Measurements from ENCODE around the gene ZNF580. TPM values are rescaled to one million over a fixed set of nuclear protein-coding genes. Genes with fewer than 3 reads are reported as not detected.

The ZNF580 gene, protein sequence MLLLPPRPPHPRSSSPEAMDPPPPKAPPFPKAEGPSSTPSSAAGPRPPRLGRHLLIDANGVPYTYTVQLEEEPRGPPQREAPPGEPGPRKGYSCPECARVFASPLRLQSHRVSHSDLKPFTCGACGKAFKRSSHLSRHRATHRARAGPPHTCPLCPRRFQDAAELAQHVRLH
- total RNA-seq, result 10 to 100 TPM; 18.1 to 18.7 TPM

- H3K27ac Mint-ChIP-seq, result peak within 1 kb of the TSS; percentile 90
These were observed at the start of gene ZNF580 for GRCh38 chr19:55640577-55641425. TSS of gene ZNF580 (plus strand) at chr19:55641002. CDS start at chr19:55642509, 1,507 bp downstream.

DNA sequence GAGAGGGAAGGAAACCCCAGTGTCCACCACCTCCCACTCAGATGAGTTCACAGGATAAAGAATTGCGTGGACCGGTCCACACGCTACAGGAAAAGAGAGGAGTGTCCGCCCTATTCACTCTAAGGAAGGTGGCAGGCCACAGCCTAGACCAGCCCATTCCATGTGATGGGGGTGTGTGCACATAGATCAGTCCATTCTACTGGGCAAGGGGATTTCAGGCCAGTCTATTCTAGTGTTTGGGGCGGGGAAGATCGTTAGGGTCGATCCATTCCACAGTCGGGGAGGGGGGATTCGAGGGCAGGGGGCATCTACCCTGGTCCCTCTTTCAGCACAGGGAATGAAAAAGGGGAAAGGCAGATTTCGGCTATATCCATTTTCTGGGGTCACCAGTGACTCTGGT lies 49.2 kb upstream of the ZNF580 start:
- H3K4me3 Mint-ChIP-seq, result no peak overlapping the region
- H3K4me1 Mint-ChIP-seq (ENCODE audit: low read depth), result peaks cover 11% of the 10 kb centered on the region
- no peaks in the 10 kb centered on the region for H3K9me3 Mint-ChIP-seq
- H3K36me3 Mint-ChIP-seq (ENCODE audit: low read depth), result peaks cover 25% of the 10 kb centered on the region
- no peak for DNase-seq
- no peaks in the 10 kb centered on the region for H3K27me3 Mint-ChIP-seq (ENCODE audit: low read depth)
- CTCF ChIA-PET, result no interaction called here
- intact Hi-C loops (cut with micrococcal nuclease), result no loop called here
- H3K27ac Mint-ChIP-seq, result no peak overlapping the region

More at GRCh38 chr19:55640577-55641425, at the start of gene ZNF580:
- CTCF ChIA-PET, result interaction anchor here (1.1 to 2.1 kb wide), 2 partner anchors 9 to 137 kb away, joined by 4 to 5 read pairs; no protein-coding TSS in a partner anchor
- Mint-ChIP-seq H3K9me3 (no peaks in the 10 kb centered on the region), H3K4me3 (peak within 1 kb of the TSS; percentile 93), H3K36me3 (ENCODE audit: low read depth) (peaks cover 23% of the 10 kb centered on the region), H3K27me3 (ENCODE audit: low read depth) (no peaks in the 10 kb centered on the region), H3K4me1 (ENCODE audit: low read depth) (peaks cover 57% of the 10 kb centered on the region)
- intact Hi-C loops (cut with micrococcal nuclease), result loop anchor here (5.0 kb wide), 3 partner anchors 34 to 384 kb away; partner anchors contain the start of genes PPP6R1, RPL28 and ZNF865
- DNase-seq, result peak; percentile 45

DNA sequence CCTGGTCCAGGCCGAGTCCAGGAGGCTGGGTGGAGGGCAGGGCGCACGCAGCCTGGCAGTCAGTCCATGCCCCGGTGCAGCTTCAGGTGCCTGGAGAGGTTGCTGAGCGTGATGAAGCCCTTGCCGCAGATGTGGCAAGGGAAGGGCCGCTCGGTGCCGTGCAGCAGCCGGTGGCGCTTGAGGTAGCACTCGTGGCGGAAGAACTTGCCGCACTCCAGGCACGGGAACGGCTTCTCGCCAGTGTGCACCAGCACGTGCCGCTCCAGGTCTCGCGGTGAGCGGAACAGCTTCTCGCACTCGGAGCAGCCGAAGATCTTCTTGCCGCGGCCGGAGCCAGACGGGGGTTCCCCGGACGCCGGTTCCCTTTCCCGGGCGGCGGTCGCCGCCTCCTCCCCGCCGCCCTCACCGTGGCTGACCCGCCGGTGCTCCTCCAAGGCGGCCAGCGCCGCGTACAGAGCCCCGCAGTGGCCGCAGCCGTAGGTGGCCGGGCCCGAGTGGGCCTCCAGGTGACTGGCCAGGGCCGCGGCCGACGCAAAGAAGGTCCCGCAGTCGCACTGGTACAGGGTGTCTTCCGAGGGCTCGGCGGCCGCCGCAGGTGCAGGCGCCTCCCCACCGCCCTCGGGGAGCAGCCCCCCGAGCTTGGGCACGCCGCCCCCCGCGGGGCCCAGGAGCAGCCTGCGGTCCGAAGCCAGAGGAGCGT lies 48.3 kb upstream of the ZNF580 start:
- H3K9me3 Mint-ChIP-seq, result no peaks in the 10 kb centered on the region
- H3K36me3 Mint-ChIP-seq (ENCODE audit: low read depth), result peaks cover 32% of the 10 kb centered on the region
- DNase-seq, result no peak
- CTCF ChIA-PET, result no interaction called here
- H3K4me3 Mint-ChIP-seq, result no peak overlapping the region
- intact Hi-C loops (cut with micrococcal nuclease), result no loop called here
- H3K27ac Mint-ChIP-seq, result no peak overlapping the region
- no peaks in the 10 kb centered on the region for H3K27me3 Mint-ChIP-seq (ENCODE audit: low read depth)
- peaks cover 6% of the 10 kb centered on the region for H3K4me1 Mint-ChIP-seq (ENCODE audit: low read depth)

DNA sequence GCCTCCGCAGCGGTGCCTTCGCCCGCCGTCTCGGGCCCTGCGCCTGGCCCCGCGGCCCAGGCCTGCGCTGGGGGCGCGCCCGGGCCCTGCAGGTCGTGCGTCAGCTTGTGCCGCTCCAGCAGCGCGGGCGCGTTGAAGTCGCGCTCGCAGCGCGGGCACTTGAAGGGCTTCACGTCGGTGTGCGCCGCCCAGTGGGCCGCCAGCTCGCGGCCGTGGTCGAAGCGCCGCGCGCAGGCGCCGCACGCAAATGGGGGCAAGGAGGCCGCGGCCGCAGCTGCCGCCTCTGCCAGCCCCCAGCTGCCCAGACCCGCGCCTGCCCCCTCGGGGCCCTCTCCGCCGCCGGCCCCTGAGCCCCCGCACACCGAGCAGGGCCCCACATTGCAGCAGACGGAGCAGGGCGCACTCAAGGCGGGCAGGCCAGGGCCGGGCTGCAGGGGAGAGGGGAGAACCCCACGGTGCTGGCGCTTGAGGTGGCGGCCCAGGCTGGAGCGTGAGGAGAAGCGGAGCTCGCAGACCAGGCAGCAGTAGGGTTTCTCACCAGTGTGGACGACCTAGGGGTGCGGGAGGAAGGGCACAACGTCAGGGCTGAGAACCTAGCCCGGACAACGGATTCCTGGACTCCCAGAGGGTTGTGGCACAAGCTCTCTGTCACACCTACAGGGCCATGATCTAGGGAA lies 47.6 kb upstream of the ZNF580 start:
- intact Hi-C loops (cut with micrococcal nuclease), result no loop called here
- Mint-ChIP-seq H3K27ac (no peak overlapping the region), H3K9me3 (no peaks in the 10 kb centered on the region), H3K36me3 (ENCODE audit: low read depth) (peaks cover 34% of the 10 kb centered on the region), H3K4me3 (no peak overlapping the region), H3K27me3 (ENCODE audit: low read depth) (no peaks in the 10 kb centered on the region), H3K4me1 (ENCODE audit: low read depth) (peaks cover 8% of the 10 kb centered on the region)
- CTCF ChIA-PET, result interaction anchor here (0.7 kb wide), 1 partner anchor 384 kb away, joined by 4 read pairs; the partner anchor contains the start of gene PTPRH
- DNase-seq, result no peak

DNA sequence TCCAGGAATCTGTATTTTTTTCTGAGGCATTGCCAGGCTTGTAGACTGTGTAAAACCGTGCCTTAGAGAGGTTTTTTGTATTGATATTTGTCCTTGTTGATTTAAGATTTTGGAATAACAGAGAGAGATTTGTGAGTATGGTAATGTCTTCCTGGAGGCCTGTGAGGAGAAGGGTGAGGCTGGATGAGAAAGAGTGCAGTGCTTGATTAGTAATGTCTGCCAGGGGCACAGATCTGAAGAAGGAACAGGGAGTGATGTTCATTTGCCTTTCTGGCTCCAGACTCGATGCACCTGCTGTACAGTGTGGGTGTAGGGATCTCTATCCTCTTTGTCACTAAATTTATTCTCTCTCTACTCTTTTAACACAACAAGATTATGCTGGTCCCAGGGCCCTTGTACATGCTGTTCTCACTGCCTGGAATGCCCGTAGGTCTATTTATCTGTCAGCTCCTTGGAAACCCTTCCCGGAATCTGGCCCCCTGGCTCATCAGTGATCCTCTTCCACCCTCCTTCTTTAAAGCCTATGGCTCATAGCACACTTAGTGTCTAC lies 45.7 kb upstream of the ZNF580 start:
- Mint-ChIP-seq H3K36me3 (ENCODE audit: low read depth) (peaks cover 38% of the 10 kb centered on the region), H3K27ac (no peak overlapping the region), H3K4me1 (ENCODE audit: low read depth) (peaks cover 11% of the 10 kb centered on the region), H3K9me3 (peaks cover 2% of the 10 kb centered on the region), H3K4me3 (no peak overlapping the region), H3K27me3 (ENCODE audit: low read depth) (no peaks in the 10 kb centered on the region)
- DNase-seq, result no peak
- CTCF ChIA-PET, result no interaction called here
- intact Hi-C loops (cut with micrococcal nuclease), result no loop called here

- intact Hi-C loops (cut with micrococcal nuclease), result no loop called here
These were observed 44.5 kb upstream of the ZNF580 start for GRCh38 chr19:55596304-55596703.

GRCh38 chr19:55597501-55597921 lies 43.3 kb upstream of the ZNF580 start:
- CTCF ChIA-PET, result no interaction called here
- DNase-seq, result no peak
- Mint-ChIP-seq H3K4me3 (no peak overlapping the region), H3K27ac (no peak overlapping the region), H3K36me3 (ENCODE audit: low read depth) (peaks cover 34% of the 10 kb centered on the region), H3K9me3 (peaks cover 2% of the 10 kb centered on the region), H3K4me1 (ENCODE audit: low read depth) (peaks cover 21% of the 10 kb centered on the region), H3K27me3 (ENCODE audit: low read depth) (no peaks in the 10 kb centered on the region)
- intact Hi-C loops (cut with micrococcal nuclease), result no loop called here

More at GRCh38 chr19:55596304-55596703, 44.5 kb upstream of the ZNF580 start:
- no peak overlapping the region for H3K4me3 Mint-ChIP-seq
- peaks cover 38% of the 10 kb centered on the region for H3K36me3 Mint-ChIP-seq (ENCODE audit: low read depth)
- no peak overlapping the region for H3K27ac Mint-ChIP-seq
- peaks cover 16% of the 10 kb centered on the region for H3K4me1 Mint-ChIP-seq (ENCODE audit: low read depth)
- CTCF ChIA-PET, result no interaction called here
- H3K27me3 Mint-ChIP-seq (ENCODE audit: low read depth), result no peaks in the 10 kb centered on the region
- H3K9me3 Mint-ChIP-seq, result peaks cover 2% of the 10 kb centered on the region
- no peak for DNase-seq

GRCh38 chr19:55598034-55598433 lies 42.8 kb upstream of the ZNF580 start:
- Mint-ChIP-seq H3K4me3 (no peak overlapping the region), H3K4me1 (ENCODE audit: low read depth) (peaks cover 21% of the 10 kb centered on the region), H3K36me3 (ENCODE audit: low read depth) (peaks cover 34% of the 10 kb centered on the region), H3K9me3 (peaks cover 2% of the 10 kb centered on the region), H3K27ac (no peak overlapping the region), H3K27me3 (ENCODE audit: low read depth) (no peaks in the 10 kb centered on the region)
- CTCF ChIA-PET, result no interaction called here
- no peak for DNase-seq
- intact Hi-C loops (cut with micrococcal nuclease), result loop anchor here (2.0 kb wide), 1 partner anchor 17 kb away; the partner anchor contains the start of gene ZNF579

DNA sequence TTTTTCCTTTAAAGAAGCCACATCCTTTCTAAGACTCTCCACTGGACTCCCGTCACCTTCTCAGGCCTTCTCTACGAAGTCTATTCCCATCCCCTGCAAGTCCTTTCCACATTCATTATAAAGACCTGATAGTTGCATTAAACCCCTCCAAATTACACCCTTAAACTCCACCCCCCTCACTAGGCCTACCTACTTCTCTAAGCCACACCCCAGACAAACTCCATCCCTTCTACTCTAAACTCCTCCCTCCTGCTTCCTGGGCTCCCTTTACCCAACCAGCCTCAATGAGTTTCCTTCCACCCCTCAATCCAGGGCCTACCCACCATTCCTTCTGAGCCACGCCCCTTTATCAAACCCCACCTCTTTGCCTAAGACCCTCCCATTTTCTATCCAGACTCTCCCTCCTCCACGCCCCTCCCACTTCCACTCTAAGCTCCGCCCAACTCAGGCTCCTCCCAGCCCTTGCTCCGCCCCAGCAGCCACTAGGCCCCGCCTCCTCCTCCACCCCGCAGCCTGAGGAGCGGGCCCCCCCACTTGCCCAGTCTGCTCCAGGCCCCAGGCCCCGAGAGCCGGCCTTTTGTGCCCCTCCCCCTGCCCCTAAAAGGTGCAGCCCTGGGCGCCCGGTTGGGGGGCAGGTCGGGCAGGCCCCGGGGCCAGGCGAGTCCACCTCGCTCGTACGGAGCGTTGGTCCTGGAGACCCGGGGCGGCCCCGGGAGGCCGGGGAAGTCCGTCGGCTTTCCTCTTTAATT lies 41.9 kb upstream of the ZNF580 start:
- intact Hi-C loops (cut with micrococcal nuclease), result loop anchor here (1.0 to 2.0 kb wide), 10 partner anchors 12 to 1135 kb away; partner anchors contain the start of genes KMT5C, PPP6R1, RPL28 and ZNF444
- Mint-ChIP-seq H3K4me1 (ENCODE audit: low read depth) (peaks cover 27% of the 10 kb centered on the region), H3K4me3 (peak overlapping the region; percentile 88), H3K27ac (peak overlapping the region; percentile 99), H3K9me3 (peaks cover 2% of the 10 kb centered on the region), H3K36me3 (ENCODE audit: low read depth) (peaks cover 34% of the 10 kb centered on the region), H3K27me3 (ENCODE audit: low read depth) (no peaks in the 10 kb centered on the region)
- peak; percentile 97 for DNase-seq
- CTCF ChIA-PET, result interaction anchor here (0.6 to 3.7 kb wide), 6 partner anchors 11 to 96 kb away, joined by 3 to 11 read pairs (median 4); partner anchors contain the start of gene ZNF784

GRCh38 chr19:55599468-55599841 lies 41.3 kb upstream of the ZNF580 start, which contains the start of gene FIZ1:
TSS of gene FIZ1 (minus strand) at chr19:55599517. CDS start at chr19:55597865, 1,652 bp downstream.
- peak within 1 kb of the TSS; percentile 88 for H3K4me3 Mint-ChIP-seq
- peaks cover 29% of the 10 kb centered on the region for H3K4me1 Mint-ChIP-seq (ENCODE audit: low read depth)
- H3K9me3 Mint-ChIP-seq, result peaks cover 2% of the 10 kb centered on the region
- CTCF ChIA-PET, result interaction anchor here (0.6 to 3.7 kb wide), 6 partner anchors 12 to 97 kb away, joined by 3 to 11 read pairs (median 4); partner anchors contain the start of gene ZNF784
- peak; percentile 98 for DNase-seq
- peaks cover 34% of the 10 kb centered on the region for H3K36me3 Mint-ChIP-seq (ENCODE audit: low read depth)
- intact Hi-C loops (cut with micrococcal nuclease), result loop anchor here (1.0 to 2.0 kb wide), 10 partner anchors 12 to 1135 kb away; partner anchors contain the start of genes KMT5C, PPP6R1, RPL28 and ZNF444
- H3K27ac Mint-ChIP-seq, result peak within 1 kb of the TSS; percentile 99
- H3K27me3 Mint-ChIP-seq (ENCODE audit: low read depth), result no peaks in the 10 kb centered on the region

Data from activated naive CD4-positive, alpha-beta T cell treated with anti-CD3 and anti-CD28 coated beads for 36 hours (primary cell).